BLaER1 (cell line): Measurements from ENCODE around the gene SLAMF1.
"Not testable (repeated sequence)": the region's sequence is repeated elsewhere in the genome, so short reads cannot be mapped to it uniquely, and the experiment has no call there.

ENCODE experiments used
- H3K27ac ChIP-seq: shearing (Covaris generic); formaldehyde crosslinking; 2 replicates; pipeline ENCODE4 v1.8.1; 2022
- H3K27me3 ChIP-seq: shearing (Covaris generic); formaldehyde crosslinking; 2 replicates; pipeline ENCODE4 v1.8.1; 2022
- H3K36me3 ChIP-seq: shearing (Covaris generic); formaldehyde crosslinking; 2 replicates; pipeline ENCODE4 v1.8.1; 2022
- H3K4me1 ChIP-seq: shearing (Covaris generic); formaldehyde crosslinking; 2 replicates; pipeline ENCODE4 v1.8.1; 2022
- H3K4me2 ChIP-seq: shearing (Covaris generic); formaldehyde crosslinking; 2 replicates; pipeline ENCODE4 v1.8.1; 2022
- H3K4me3 ChIP-seq: shearing (Covaris generic); formaldehyde crosslinking; 2 replicates; pipeline ENCODE4 v1.8.1; 2022
- H3K9ac ChIP-seq: shearing (Covaris generic); formaldehyde crosslinking; 2 replicates; pipeline ENCODE4 v1.8.1; 2022
- H3K9me3 ChIP-seq: shearing (Covaris generic); formaldehyde crosslinking; 2 replicates; pipeline ENCODE4 v1.8.1; 2022
- H4K20me1 ChIP-seq: shearing (Covaris generic); formaldehyde crosslinking; 2 replicates; pipeline ENCODE4 v1.8.1; 2022
- Cebpa-rat ChIP-seq: shearing (Covaris generic); IDR thresholded peaks from 2 replicates; pipeline ENCODE4 v1.8.1; 2022

Gene SLAMF1

GRCh38 chr1:160634543-160635491 lies 12.0 kb downstream of the SLAMF1 start:
- Histone ChIP-seq H3K4me3 (0 out of 2 replicates have a peak overlapping the region, but pooled peaks have one; percentile 9), H3K4me2 (peak overlapping the region; percentile 95), H3K27me3 (no peaks in the 10 kb centered on the region), H3K9ac (no peak overlapping the region), H3K27ac (peak overlapping the region; percentile 95; the same call in 1 of the 2 replicates), H3K9me3 (no peaks in the 10 kb centered on the region), H3K36me3 (peaks cover 83% of the 10 kb centered on the region), H4K20me1 (peaks cover 16% of the 10 kb centered on the region; the same call in 1 of the 2 replicates), H3K4me1 (peaks cover 100% of the 10 kb centered on the region)
- TF ChIP-seq Cebpa-rat, result no peak

- no peaks in the 10 kb centered on the region for H3K27me3 ChIP-seq
- H4K20me1 ChIP-seq, result peaks cover 8% of the 10 kb centered on the region; the same call in 1 of the 2 replicates
- peak overlapping the region; percentile 19; the same call in 1 of the 2 replicates for H3K4me3 ChIP-seq
- H3K4me2 ChIP-seq, result peak overlapping the region; percentile 95
- peaks cover 75% of the 10 kb centered on the region for H3K36me3 ChIP-seq
- TF ChIP-seq Cebpa-rat, result no peak
- no peaks in the 10 kb centered on the region for H3K9me3 ChIP-seq
- peak overlapping the region; percentile 95 for H3K27ac ChIP-seq
- H3K9ac ChIP-seq, result peak overlapping the region; percentile 15; the same call in 1 of the 2 replicates
- H3K4me1 ChIP-seq, result peaks cover 100% of the 10 kb centered on the region
Measured at GRCh38 chr1:160633330-160633903, 13.4 kb downstream of the SLAMF1 start.

GRCh38 chr1:160631983-160632625 lies 14.7 kb downstream of the SLAMF1 start:
- Histone ChIP-seq H3K27ac (peak overlapping the region; percentile 95), H3K36me3 (peaks cover 75% of the 10 kb centered on the region), H3K27me3 (no peaks in the 10 kb centered on the region), H3K9me3 (no peaks in the 10 kb centered on the region), H4K20me1 (no peaks in the 10 kb centered on the region), H3K9ac (peak overlapping the region; percentile 66; the same call in 1 of the 2 replicates), H3K4me2 (peak overlapping the region; percentile 95), H3K4me3 (peak overlapping the region; percentile 27; the same call in 1 of the 2 replicates), H3K4me1 (peaks cover 100% of the 10 kb centered on the region)
- TF ChIP-seq Cebpa-rat, result no peak

- no peak for TF ChIP-seq Cebpa-rat
- H3K36me3 ChIP-seq, result peaks cover 67% of the 10 kb centered on the region
- peak overlapping the region; percentile 95 for H3K4me2 ChIP-seq
- H3K4me1 ChIP-seq, result peaks cover 100% of the 10 kb centered on the region
- no peaks in the 10 kb centered on the region for H3K9me3 ChIP-seq
- H3K27me3 ChIP-seq, result no peaks in the 10 kb centered on the region
- H3K9ac ChIP-seq, result peak overlapping the region; percentile 66
- peak overlapping the region; percentile 27 for H3K4me3 ChIP-seq
- H4K20me1 ChIP-seq, result no peaks in the 10 kb centered on the region
- peak overlapping the region; percentile 95 for H3K27ac ChIP-seq
Measured at GRCh38 chr1:160630523-160631451, 16.1 kb downstream of the SLAMF1 start.

- H3K36me3 ChIP-seq, result peaks cover 55% of the 10 kb centered on the region
- H3K4me1 ChIP-seq, result peaks cover 98% of the 10 kb centered on the region
- peak overlapping the region; percentile 95 for H3K4me2 ChIP-seq
- peak overlapping the region; percentile 27 for H3K4me3 ChIP-seq
- no peaks in the 10 kb centered on the region for H3K9me3 ChIP-seq
- H3K27me3 ChIP-seq, result no peaks in the 10 kb centered on the region
- no peaks in the 10 kb centered on the region for H4K20me1 ChIP-seq
- H3K9ac ChIP-seq, result peak overlapping the region; percentile 66
- TF ChIP-seq Cebpa-rat, result no peak
- H3K27ac ChIP-seq, result peak overlapping the region; percentile 95
Measured at GRCh38 chr1:160629286-160630210, 17.3 kb downstream of the SLAMF1 start.

GRCh38 chr1:160628799-160629263 lies 18.0 kb downstream of the SLAMF1 start:
- Histone ChIP-seq H3K9ac (peak overlapping the region; percentile 66), H4K20me1 (no peaks in the 10 kb centered on the region), H3K4me2 (peak overlapping the region; percentile 95), H3K27ac (peak overlapping the region; percentile 95), H3K9me3 (no peaks in the 10 kb centered on the region), H3K4me1 (peaks cover 95% of the 10 kb centered on the region), H3K36me3 (peaks cover 48% of the 10 kb centered on the region), H3K27me3 (no peaks in the 10 kb centered on the region), H3K4me3 (peak overlapping the region; percentile 27)
- no peak for TF ChIP-seq Cebpa-rat

- not testable (repeated sequence) for H3K9ac ChIP-seq, H4K20me1 ChIP-seq, H3K27me3 ChIP-seq, H3K4me3 ChIP-seq, H3K9me3 ChIP-seq
- Histone ChIP-seq H3K36me3 (peaks cover 47% of the 10 kb centered on the region), H3K4me1 (peaks cover 95% of the 10 kb centered on the region), H3K4me2 (peak overlapping the region; percentile 95), H3K27ac (peak overlapping the region; percentile 95)
Measured at GRCh38 chr1:160627677-160628289, 19.1 kb downstream of the SLAMF1 start.
